ENCODE data around the gene CAAP1.
A peak's percentile ranks its signal among the peaks of the same experiment; 100 is the strongest.

The CAAP1 gene

GRCh38 chr9:26925609-26926008, 33.0 kb upstream of the CAAP1 start:
- DNase-seq (ENCODE audit: low spot score), result no peak
- no peak for TF ChIP-seq CTCF (IDR thresholded peaks at IDR 0.05; ENCODE audit: extremely low read depth, missing control alignments)

- no peak for TF ChIP-seq CTCF (IDR thresholded peaks at IDR 0.05; ENCODE audit: extremely low read depth, missing control alignments)
- no peak for DNase-seq (ENCODE audit: low spot score)
Measured at GRCh38 chr9:26919698-26920097, 27.1 kb upstream of the CAAP1 start.

- DNase-seq (ENCODE audit: low spot score), result no peak
- TF ChIP-seq CTCF (IDR thresholded peaks at IDR 0.05; ENCODE audit: extremely low read depth, missing control alignments), result no peak
Measured at GRCh38 chr9:26913138-26913668, 20.6 kb upstream of the CAAP1 start.

GRCh38 chr9:26904671-26905070, 12.1 kb upstream of the CAAP1 start:
- DNase-seq (ENCODE audit: low spot score), result no peak
- TF ChIP-seq CTCF (IDR thresholded peaks at IDR 0.05; ENCODE audit: extremely low read depth, missing control alignments), result no peak

GRCh38 chr9:26904070-26904469, 11.5 kb upstream of the CAAP1 start:
- DNase-seq (ENCODE audit: low spot score), result no peak
- no peak for TF ChIP-seq CTCF (IDR thresholded peaks at IDR 0.05; ENCODE audit: extremely low read depth, missing control alignments)

GRCh38 chr9:26893030-26893676, 551 bp upstream of the CAAP1 start:
- TF ChIP-seq CTCF (IDR thresholded peaks at IDR 0.05; ENCODE audit: extremely low read depth, missing control alignments), result no peak
- DNase-seq (ENCODE audit: low spot score), result no peak

- TF ChIP-seq CTCF (IDR thresholded peaks at IDR 0.05; ENCODE audit: extremely low read depth, missing control alignments), result no peak
- peak; percentile 9 for DNase-seq (ENCODE audit: low spot score)
Measured at GRCh38 chr9:26891726-26892125, 876 bp downstream of the CAAP1 start.
